Esophagus (tissue), 2 donors: ENCODE results near the gene HSD17B11. TPM values are rescaled to one million over a fixed set of nuclear protein-coding genes. Genes with fewer than 3 reads are reported as not detected.
"Not testable (repeated sequence)": the region's sequence is repeated elsewhere in the genome, so short reads cannot be mapped to it uniquely, and the experiment has no call there.

ENCODE experiments used
- H3K27ac ChIP-seq, 2 donors: one replicate each; pipeline ENCODE4 v1.5.1; 2013; ENCODE audit warnings: low read depth in 2 of 2, mild to moderate bottlenecking in 2 of 2, inconsistent platforms in 1 of 2, low read length in 1 of 2, moderate library complexity in 1 of 2
- H3K27me3 ChIP-seq, 2 donors: one replicate each; pipeline ENCODE4 v1.6.1; 2013; ENCODE audit warnings: low read length in 2 of 2, control low read depth in 1 of 2, mild to moderate bottlenecking in 1 of 2; ENCODE audit not compliant: insufficient read depth in 2 of 2, control insufficient read depth in 1 of 2
- H3K36me3 ChIP-seq, 2 donors: one replicate each; pipeline ENCODE4 v1.6.1; 2013; ENCODE audit warnings: low read length in 1 of 2; ENCODE audit not compliant: control insufficient read depth in 2 of 2, insufficient read depth in 2 of 2
- H3K4me1 ChIP-seq, 2 donors: one replicate each; pipeline ENCODE4 v1.6.1; 2013; ENCODE audit warnings: low read length in 1 of 2; ENCODE audit not compliant: control insufficient read depth in 2 of 2, insufficient read depth in 2 of 2
- H3K4me3 ChIP-seq, 2 donors: one replicate each; pipeline ENCODE4 v1.5.1; 2013; ENCODE audit warnings: low read length in 2 of 2, mild to moderate bottlenecking in 2 of 2, low read depth in 1 of 2, moderate library complexity in 1 of 2
- H3K9me3 ChIP-seq, 2 donors: one replicate each; pipeline ENCODE4 v1.6.1; 2013; ENCODE audit warnings: mild to moderate bottlenecking in 2 of 2, low read depth in 1 of 2, low read length in 1 of 2, moderate library complexity in 1 of 2; ENCODE audit not compliant: control insufficient read depth in 2 of 2, insufficient read depth in 1 of 2
- WGBS, 2 donors: extraction: QIAGEN DNeasy Blood & Tissue Kit; methylation state at CpG; one replicate each; pipeline ENCODE4 v1.1.7; 2013; 5-methylcytosine and 5-hydroxymethylcytosine counted together
- polyA plus RNA-seq, 2 donors: library from polyadenylated mRNA; stranded (reverse); fragments of 200-250 nt; gene quantifications; one replicate each; pipeline ENCODE4 v1.2.3, GENCODE V29; 2013
- donor health status: healthy with polysubstance abuse.
- donor health status: Bipolar disorder and iron deficiency.

HSD17B11 gene
- polyA plus RNA-seq, 2 donors, result 6.6 to 9.9 TPM

GRCh38 chr4:87317527-87317926 is 73.5 kb downstream of the HSD17B11 start:
- H3K9me3 ChIP-seq, result no peaks in the 10 kb centered on the region
- no peaks in the 10 kb centered on the region for H3K36me3 ChIP-seq
- H3K27me3 ChIP-seq, result peaks cover 0 to 2% of the 10 kb centered on the region in 2 donors
- H3K4me1 ChIP-seq, result no peaks in the 10 kb centered on the region
- H3K4me3 ChIP-seq, result no peak overlapping the region
- H3K27ac ChIP-seq, result no peak overlapping the region
- 45 to 75% methylated on average over 1 of the region's 1 CpG for WGBS, 2 donors

- Histone ChIP-seq H3K27me3 (peaks cover 0 to 2% of the 10 kb centered on the region in 2 donors), H3K4me3 (no peak overlapping the region), H3K4me1 (no peaks in the 10 kb centered on the region), H3K27ac (no peak overlapping the region), H3K9me3 (no peaks in the 10 kb centered on the region), H3K36me3 (no peaks in the 10 kb centered on the region)
- 75 to 80% methylated on average over 3 of the region's 3 CpGs for WGBS, 2 donors
These were observed 74.0 kb downstream of the HSD17B11 start for GRCh38 chr4:87316961-87317360.

GRCh38 chr4:87315000-87315399 is 76.0 kb downstream of the HSD17B11 start:
- H3K4me1 ChIP-seq, H3K9me3 ChIP-seq, H3K27ac ChIP-seq, H3K36me3 ChIP-seq, H3K4me3 ChIP-seq, H3K27me3 ChIP-seq: not testable (repeated sequence)
- WGBS, 2 donors, result 64 to 66% methylated on average over 4 of the region's 4 CpGs

- Histone ChIP-seq H3K9me3 (no peaks in the 10 kb centered on the region), H3K36me3 (no peaks in the 10 kb centered on the region), H3K27ac (no peak overlapping the region), H3K27me3 (no peaks in the 10 kb centered on the region), H3K4me1 (no peaks in the 10 kb centered on the region), H3K4me3 (no peak overlapping the region)
- WGBS, 2 donors, result 78 to 89% methylated on average over 3 of the region's 3 CpGs
These were observed 77.2 kb downstream of the HSD17B11 start for GRCh38 chr4:87313756-87314155.

- H3K27me3 ChIP-seq, result no peaks in the 10 kb centered on the region
- H3K4me1 ChIP-seq, result no peaks in the 10 kb centered on the region
- H3K4me3 ChIP-seq, result no peak overlapping the region
- no peak overlapping the region for H3K27ac ChIP-seq
- H3K9me3 ChIP-seq, result no peaks in the 10 kb centered on the region
- 95 to 98% methylated on average over 3 of the region's 3 CpGs for WGBS, 2 donors
- no peaks in the 10 kb centered on the region for H3K36me3 ChIP-seq
These were observed 79.3 kb downstream of the HSD17B11 start for GRCh38 chr4:87311684-87312083.

- Histone ChIP-seq H3K4me3 (no peak overlapping the region), H3K36me3 (no peaks in the 10 kb centered on the region), H3K27ac (no peak overlapping the region), H3K9me3 (no peaks in the 10 kb centered on the region), H3K27me3 (no peaks in the 10 kb centered on the region), H3K4me1 (no peaks in the 10 kb centered on the region)
- whole genome bisulfite sequencing, 2 donors, result 76 to 82% methylated on average over 4 of the region's 4 CpGs
These were observed 80.2 kb downstream of the HSD17B11 start for GRCh38 chr4:87310691-87311335.

- Histone ChIP-seq H3K27ac (no peak overlapping the region), H3K27me3 (no peaks in the 10 kb centered on the region), H3K36me3 (no peaks in the 10 kb centered on the region), H3K4me1 (no peaks in the 10 kb centered on the region), H3K9me3 (no peaks in the 10 kb centered on the region), H3K4me3 (no peak overlapping the region)
- WGBS, 2 donors, result 85 to 92% methylated on average over 2 of the region's 2 CpGs
These were observed 81.4 kb downstream of the HSD17B11 start for GRCh38 chr4:87309625-87310024.

GRCh38 chr4:87306056-87306455 is 84.9 kb downstream of the HSD17B11 start:
- H3K4me1 ChIP-seq, result no peaks in the 10 kb centered on the region

GRCh38 chr4:87305562-87305961 is 85.4 kb downstream of the HSD17B11 start:
- H3K9me3 ChIP-seq, result no peaks in the 10 kb centered on the region
- H3K27me3 ChIP-seq, result no peaks in the 10 kb centered on the region
- no peaks in the 10 kb centered on the region for H3K36me3 ChIP-seq
- H3K4me1 ChIP-seq, result no peaks in the 10 kb centered on the region
- H3K4me3 ChIP-seq, result no peak overlapping the region
- 78 to 81% methylated on average over 7 of the region's 7 CpGs for WGBS, 2 donors
- no peak overlapping the region for H3K27ac ChIP-seq

More at GRCh38 chr4:87306056-87306455, 84.9 kb downstream of the HSD17B11 start:
- Histone ChIP-seq H3K9me3 (no peaks in the 10 kb centered on the region), H3K36me3 (no peaks in the 10 kb centered on the region), H3K27ac (no peak overlapping the region), H3K4me3 (no peak overlapping the region), H3K27me3 (no peaks in the 10 kb centered on the region)
- WGBS, 2 donors, result 97 to 100% methylated on average over 1 of the region's 1 CpG

- Histone ChIP-seq H3K27ac (no peak overlapping the region), H3K9me3 (no peaks in the 10 kb centered on the region), H3K27me3 (no peaks in the 10 kb centered on the region), H3K36me3 (no peaks in the 10 kb centered on the region), H3K4me1 (no peaks in the 10 kb centered on the region), H3K4me3 (peak overlapping the region in 1 of 2 donors; percentile 28)
- WGBS, 2 donors, result 56 to 71% methylated on average over 10 of the region's 10 CpGs
These were observed 86.1 kb downstream of the HSD17B11 start for GRCh38 chr4:87304745-87305432.
